Breast epithelium (tissue), 3 donors: Measurements from ENCODE around the gene COA3.

Experiments used
- POLR2A ChIP-seq: fragments of 450-650 bp; IDR thresholded peaks from one replicate; pipeline ENCODE4 v1.6.1; 2016; ENCODE audit warnings: antibody characterized with exemption, mild to moderate bottlenecking, moderate library complexity
- POLR2AphosphoS5 ChIP-seq, 3 donors: sonication (generic); formaldehyde crosslinking; IDR thresholded peaks; one replicate each; pipeline ENCODE4 v1.6.1; 2017; ENCODE audit warnings: antibody characterized with exemption in 3 of 3
- TF ChIP-seq, protein P1 (sequence below), 3 donors: fragments of 450-650 bp; IDR thresholded peaks; one replicate each; pipeline ENCODE4 v1.5.1; 2016 to 2017; ENCODE audit warnings: antibody characterized with exemption in 3 of 3, mild to moderate bottlenecking in 3 of 3, moderate library complexity in 3 of 3

DNA sequence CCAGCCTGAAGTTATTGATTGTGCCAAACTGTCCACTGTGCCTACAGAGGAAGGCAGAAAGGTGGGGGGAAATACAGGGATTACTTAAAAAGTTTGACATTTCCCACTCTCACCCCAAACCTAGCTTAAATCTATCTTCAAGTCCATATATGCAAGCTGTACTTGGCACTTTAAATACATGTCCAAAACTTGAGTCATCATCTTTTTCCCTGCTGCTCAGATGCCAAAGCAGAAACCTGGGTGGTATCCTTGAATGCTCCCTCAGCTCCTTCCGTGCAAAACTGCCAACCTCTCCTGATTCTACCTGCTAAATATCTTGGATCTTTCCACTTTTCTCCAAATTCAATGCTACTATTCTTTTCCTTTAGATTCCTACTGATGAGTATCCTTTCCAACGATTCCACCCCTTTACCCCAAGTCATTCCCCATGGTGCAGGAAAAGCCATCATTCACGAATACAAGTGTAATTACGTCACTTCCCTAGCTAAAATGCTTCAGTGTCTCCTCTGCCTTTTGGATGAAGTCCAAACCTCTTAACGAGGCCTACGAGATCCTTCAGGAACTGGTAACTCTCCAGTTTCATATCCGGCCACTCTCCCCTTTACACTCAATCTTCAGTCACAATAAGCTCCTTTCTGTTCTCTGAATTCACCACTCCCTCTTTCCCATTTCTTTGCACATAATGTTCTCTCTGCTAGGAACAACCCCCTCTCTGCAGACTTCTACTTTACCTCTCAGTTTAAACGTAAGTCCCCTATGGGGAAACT, 16.3 kb upstream of the COA3 start:
- no peak for TF ChIP-seq POLR2A
- TF ChIP-seq POLR2AphosphoS5 (IDR thresholded peaks at IDR 0.05) = no peak
- TF ChIP-seq, protein P1, sequence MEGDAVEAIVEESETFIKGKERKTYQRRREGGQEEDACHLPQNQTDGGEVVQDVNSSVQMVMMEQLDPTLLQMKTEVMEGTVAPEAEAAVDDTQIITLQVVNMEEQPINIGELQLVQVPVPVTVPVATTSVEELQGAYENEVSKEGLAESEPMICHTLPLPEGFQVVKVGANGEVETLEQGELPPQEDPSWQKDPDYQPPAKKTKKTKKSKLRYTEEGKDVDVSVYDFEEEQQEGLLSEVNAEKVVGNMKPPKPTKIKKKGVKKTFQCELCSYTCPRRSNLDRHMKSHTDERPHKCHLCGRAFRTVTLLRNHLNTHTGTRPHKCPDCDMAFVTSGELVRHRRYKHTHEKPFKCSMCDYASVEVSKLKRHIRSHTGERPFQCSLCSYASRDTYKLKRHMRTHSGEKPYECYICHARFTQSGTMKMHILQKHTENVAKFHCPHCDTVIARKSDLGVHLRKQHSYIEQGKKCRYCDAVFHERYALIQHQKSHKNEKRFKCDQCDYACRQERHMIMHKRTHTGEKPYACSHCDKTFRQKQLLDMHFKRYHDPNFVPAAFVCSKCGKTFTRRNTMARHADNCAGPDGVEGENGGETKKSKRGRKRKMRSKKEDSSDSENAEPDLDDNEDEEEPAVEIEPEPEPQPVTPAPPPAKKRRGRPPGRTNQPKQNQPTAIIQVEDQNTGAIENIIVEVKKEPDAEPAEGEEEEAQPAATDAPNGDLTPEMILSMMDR (IDR thresholded peaks at IDR 0.05) = no peak
